GM21367 (cell line): Measurements from ENCODE around the gene TAB2.
"Not testable (repeated sequence)": the region's sequence is repeated elsewhere in the genome, so short reads cannot be mapped to it uniquely, and the experiment has no call there.

Experiments
- ATAC-seq: cut with Tn5 transposase; IDR thresholded peaks from one replicate; pipeline ENCODE4 v1.9.1; 2021; ENCODE audit not compliant: unreplicated experiment

The TAB2 gene

GRCh38 chr6:149311766-149312165, 5.7 kb upstream of the TAB2 start:
- no peak for ATAC-seq

- no peak for ATAC-seq
Measured at GRCh38 chr6:149313070-149313469, 4.4 kb upstream of the TAB2 start.

DNA sequence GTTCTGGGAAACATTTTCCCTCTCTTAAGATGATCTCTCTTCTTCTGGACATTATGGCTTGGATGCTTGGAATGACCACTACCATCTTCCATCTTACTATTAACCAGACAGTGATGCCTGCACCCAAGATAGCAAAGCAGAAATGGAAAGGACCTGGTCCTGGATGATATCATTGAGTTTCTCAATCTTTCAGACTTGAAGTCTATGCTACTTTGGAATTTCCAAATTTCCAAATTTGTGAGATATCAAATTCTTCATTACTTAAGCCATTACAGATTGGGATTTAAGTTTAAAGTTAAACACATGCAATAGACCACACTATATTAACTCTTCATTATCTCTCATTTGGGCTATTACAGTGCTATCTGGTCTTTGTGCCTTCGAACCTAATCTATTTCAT, 3.7 kb upstream of the TAB2 start:
- no peak for ATAC-seq

DNA sequence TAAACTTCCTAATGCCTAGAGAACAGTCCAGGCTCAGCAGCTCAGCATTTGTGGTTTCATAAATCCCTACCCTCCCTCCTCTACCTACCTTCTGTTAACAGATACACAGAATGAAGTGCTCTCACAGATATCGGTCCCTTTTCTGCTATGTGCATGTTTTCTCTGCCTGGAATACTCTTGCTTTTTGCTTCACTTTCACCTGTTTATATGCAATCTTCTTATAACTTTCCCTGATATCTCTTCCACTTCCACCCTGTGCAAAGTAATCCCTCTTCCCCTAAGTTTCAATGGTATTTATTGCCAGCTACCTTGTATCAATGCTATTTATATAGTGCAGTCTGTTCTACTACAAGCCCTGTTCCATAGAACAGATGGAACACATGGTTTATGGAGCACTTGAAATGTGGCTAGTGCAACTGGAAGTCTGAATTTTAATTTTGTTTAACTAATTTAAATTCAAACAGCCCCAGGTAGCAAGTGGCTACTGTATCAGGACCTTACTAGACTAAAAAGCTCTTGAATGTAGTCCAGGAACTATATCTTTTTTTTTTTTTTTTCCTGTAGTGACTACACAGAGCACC, 3.1 kb upstream of the TAB2 start:
- no peak for ATAC-seq

DNA sequence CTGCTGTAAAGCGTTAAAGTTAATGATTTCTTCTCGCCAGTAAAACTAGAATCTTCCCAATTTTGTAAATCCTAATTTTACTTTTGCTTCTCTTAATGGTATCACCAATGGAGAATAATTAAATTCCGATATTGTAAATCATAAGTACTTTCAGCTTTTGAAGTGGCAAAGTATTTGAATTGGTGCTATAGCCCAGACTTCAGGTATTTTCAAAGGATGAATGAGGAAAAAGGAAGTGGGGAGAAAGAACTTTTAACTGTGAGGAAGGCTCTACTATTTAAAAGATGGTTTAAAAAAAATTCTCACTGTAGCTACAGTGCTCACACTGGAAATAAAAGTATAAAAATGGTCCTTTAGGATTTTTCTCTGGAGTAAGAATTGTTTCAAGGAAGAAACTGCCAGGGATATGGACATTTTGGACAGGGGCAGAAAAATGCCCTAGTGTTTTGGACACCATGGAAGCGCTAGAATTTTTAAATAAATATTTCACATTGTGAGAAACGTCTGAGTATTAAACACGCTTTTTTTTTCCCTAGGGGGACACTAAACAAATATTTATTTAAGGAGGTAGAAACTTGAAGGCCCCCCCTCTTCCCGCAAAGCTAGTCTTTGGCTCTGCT, 1.3 kb upstream of the TAB2 start:
- ATAC-seq, result no peak

DNA sequence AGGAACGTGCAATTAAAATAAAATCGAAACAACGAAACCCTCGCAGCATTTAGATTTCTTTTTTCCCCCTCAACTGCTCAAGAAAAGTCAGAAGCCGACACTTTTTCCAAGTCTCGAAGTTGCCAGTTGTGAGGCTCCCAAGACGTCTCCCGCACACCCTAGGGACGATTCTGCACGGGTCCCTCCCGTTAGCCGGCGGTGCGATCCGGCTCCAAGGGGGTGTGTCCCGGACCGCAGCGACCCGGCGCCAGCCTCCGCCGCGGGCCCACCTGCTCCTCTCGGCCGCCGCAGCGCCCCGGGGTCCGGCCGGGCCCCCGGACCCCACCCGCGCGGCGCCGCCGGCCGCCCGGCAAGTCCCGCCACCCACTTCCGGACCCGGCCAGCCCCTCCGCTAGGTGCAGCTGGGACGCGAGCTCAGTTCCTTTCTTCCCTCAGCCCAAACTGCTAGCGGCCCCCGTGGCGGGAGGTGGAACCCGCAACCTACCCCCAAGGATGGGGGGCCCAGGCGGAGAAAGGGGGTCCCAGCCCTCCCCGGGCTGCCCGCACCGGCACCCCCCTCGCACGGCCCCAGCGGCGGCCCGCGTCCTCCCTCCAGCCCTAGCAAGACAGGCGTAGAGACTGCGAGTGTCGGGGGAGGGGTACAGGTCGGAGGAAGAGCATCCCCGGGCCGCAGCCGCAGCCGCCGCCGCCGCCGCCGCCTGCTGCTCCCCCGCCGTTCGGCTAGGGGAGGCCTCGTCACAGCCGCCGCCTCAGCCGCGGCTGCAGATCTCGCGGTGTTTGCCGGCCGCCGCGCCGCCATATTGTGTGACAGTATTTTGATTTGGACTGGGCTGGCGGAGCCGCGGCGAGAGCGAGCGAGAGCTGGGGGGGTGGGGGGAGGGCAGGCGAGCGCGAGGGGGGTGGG, 520 bp upstream of the TAB2 start:
- ATAC-seq, result peak; percentile 73

- ATAC-seq, result peak; percentile 9
Measured at GRCh38 chr6:149318581-149319286, 1.2 kb downstream of the TAB2 start.

GRCh38 chr6:149319422-149319821, 1.9 kb downstream of the TAB2 start:
- no peak for ATAC-seq

GRCh38 chr6:149320016-149320415, 2.5 kb downstream of the TAB2 start:
- not testable (repeated sequence) for ATAC-seq

DNA sequence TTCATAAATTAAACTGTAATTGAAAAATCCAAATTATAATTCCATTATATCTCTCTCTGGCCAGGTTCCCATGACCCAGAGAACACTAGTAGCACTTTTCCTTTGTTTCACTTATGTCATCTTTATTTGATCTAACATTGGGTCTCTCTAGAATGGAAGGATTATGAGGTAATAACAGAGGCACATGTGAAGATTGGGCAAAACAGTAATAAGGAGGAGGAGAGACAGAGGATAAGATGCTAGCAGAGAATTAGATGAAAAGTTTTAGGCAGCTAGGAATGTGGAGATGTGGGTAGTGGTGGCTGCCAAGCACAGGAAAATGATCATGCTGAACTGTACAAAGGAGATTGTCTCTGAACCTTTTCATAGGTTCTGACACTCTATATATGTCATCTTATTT, 3.3 kb downstream of the TAB2 start:
- no peak for ATAC-seq

- no peak for ATAC-seq
Measured at GRCh38 chr6:149323353-149323752, 5.8 kb downstream of the TAB2 start.

GRCh38 chr6:149323925-149324324, 6.4 kb downstream of the TAB2 start:
- no peak for ATAC-seq

DNA sequence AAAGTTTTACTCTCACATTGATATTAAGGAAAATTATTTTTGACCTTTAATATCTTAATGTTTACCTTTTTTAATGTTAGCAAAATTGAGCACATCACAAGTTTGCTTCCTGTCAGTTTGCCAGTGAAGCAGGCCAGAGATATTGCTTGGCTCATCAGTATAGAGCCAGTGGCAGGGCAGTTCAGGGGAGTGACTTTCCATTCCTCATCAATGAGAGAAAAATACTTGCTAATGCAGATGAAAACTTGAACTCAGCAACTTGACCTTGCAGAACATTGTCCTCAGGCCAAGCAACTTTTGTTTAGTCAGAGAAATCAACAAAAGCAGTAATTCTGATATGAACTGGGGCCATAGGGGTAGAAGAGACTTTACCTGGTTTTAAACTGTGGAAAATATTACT, 6.9 kb downstream of the TAB2 start:
- no peak for ATAC-seq

DNA sequence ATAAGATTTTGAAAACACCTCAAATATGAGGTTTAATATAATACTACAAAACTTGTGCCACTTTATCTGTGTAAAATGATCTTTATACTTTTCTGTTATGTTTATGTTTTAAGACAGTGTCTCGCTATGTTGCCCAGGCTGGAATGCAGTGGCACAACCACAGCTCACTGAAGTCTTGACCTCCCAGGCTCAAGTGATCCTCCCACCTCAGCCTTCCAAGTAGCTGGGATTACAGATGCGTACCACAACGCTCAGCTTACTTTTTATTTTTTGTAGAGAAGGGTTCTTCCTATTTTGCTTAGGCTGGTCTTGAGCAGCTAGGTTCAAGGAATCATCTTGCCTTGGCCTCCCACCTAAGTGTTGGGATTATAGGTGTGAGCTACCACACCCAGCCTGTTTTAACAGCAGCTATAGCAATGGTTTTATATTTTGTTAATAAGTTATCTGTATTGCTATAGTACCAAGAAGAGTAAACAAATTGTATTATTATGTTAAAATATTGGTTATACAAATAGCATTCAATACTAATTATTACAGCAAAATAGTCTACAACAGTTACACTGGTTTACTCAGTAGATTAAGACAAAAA, 8.2 kb downstream of the TAB2 start:
- no peak for ATAC-seq

GRCh38 chr6:149327638-149328037, 10.1 kb downstream of the TAB2 start:
- no peak for ATAC-seq

- ATAC-seq, result no peak
Measured at GRCh38 chr6:149328083-149328482, 10.6 kb downstream of the TAB2 start.

GRCh38 chr6:149329529-149329928, 12.0 kb downstream of the TAB2 start:
- no peak for ATAC-seq

DNA sequence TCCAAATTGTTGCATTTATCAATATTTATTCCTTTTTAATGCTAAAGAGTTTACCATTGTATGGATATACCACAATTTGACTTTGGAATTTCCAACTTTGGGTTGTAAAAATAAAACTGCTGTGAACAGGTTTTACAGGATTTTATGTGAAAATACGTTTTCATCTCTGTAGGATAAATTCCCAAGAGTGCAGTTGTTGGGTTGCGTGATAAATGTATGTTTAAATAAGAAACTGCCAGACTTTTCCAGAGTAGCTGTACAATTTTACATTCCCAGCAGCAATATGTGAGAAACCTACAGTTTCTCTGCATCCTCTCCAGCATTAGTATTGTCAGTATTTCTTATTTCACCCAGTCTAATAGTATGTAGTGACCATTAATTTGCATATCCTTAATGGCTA, 12.6 kb downstream of the TAB2 start:
- no peak for ATAC-seq

DNA sequence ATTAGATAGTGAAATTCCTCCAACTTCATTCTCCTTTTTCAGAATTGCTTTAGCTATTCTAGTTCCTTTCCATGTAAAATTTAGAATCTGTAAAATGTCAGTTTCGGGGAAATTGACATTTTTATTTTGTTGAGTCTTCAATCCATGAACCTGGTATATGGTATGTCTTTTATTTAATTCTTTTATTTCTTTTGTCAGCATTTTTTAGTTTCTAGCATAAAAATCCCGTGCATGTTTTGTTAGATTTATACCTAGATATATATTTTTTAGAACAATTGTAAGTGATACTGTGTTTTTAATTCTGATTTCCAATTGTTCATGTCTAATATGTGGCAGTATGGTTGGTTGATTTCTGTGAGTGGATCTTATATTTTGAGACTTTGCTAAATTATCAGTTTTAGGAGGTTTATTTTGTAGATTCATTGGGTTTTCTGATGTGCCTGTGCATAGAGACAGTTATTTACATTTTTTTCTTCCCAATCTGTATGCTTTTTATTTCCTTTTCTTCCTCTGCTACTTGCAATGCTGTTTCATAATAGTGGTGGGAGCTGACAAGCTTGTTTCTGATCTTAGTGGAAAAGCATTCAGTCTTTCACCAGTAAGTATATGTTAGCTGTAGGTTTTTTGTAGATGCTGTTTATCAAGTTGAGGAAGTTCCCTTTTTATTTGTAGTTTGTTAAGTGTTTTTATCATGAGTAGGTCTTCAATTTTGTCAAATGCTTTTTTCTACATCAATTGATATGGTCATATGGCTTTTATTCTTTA, 13.7 kb downstream of the TAB2 start:
- no peak for ATAC-seq

DNA sequence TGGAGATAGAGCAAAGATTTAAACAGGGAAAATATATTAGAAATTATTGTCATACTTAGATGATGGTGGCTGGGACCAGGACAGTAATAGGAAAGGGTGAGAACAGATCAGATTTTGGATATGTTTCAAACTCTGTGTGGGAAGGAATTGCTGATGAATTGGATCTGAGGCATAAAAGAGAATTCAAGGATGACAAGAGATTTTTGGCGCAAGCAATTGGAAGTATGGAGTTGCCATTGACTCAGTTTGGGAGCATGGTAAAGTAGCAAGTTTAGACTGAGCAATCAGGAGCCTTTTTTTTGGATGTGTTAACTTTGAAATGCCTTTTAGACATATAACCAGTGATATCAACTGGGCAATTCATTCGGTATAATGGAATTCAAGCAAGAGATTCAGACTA, 14.4 kb downstream of the TAB2 start:
- ATAC-seq, result no peak
